GM21529 (cell line): ENCODE results near the gene PSMD3.
"Not testable (repeated sequence)": the region's sequence is repeated elsewhere in the genome, so short reads cannot be mapped to it uniquely, and the experiment has no call there.

Source experiments
- ATAC-seq: cut with Tn5 transposase; IDR thresholded peaks from one replicate; pipeline ENCODE4 v1.9.1; 2021; ENCODE audit not compliant: unreplicated experiment

The PSMD3 gene

GRCh38 chr17:39996162-39996561 lies 15.6 kb downstream of the PSMD3 start:
- no peak for ATAC-seq

- ATAC-seq = no peak
Observed at GRCh38 chr17:39996800-39997199, 16.2 kb downstream of the PSMD3 start.

GRCh38 chr17:39997543-39997942 lies 16.9 kb downstream of the PSMD3 start:
- no peak for ATAC-seq

GRCh38 chr17:39999067-39999466 lies 18.5 kb downstream of the PSMD3 start:
- no peak for ATAC-seq

- no peak for ATAC-seq
Observed at GRCh38 chr17:40000161-40000560, 19.6 kb downstream of the PSMD3 start.

- ATAC-seq = not testable (repeated sequence)
Observed at GRCh38 chr17:40001335-40001734, 20.7 kb downstream of the PSMD3 start.

- no peak for ATAC-seq
Observed at GRCh38 chr17:40004072-40004471, 23.5 kb downstream of the PSMD3 start.

GRCh38 chr17:40004712-40005111 lies 24.1 kb downstream of the PSMD3 start:
- no peak for ATAC-seq

GRCh38 chr17:40005520-40005919 lies 24.9 kb downstream of the PSMD3 start:
- no peak for ATAC-seq

- ATAC-seq = not testable (repeated sequence)
Observed at GRCh38 chr17:40010946-40011500, 30.4 kb downstream of the PSMD3 start.

GRCh38 chr17:40012017-40012647 lies 31.5 kb downstream of the PSMD3 start:
- not testable (repeated sequence) for ATAC-seq

- no peak for ATAC-seq
Observed at GRCh38 chr17:40014375-40014980, 33.9 kb downstream of the PSMD3 start.

- no peak for ATAC-seq
Observed at GRCh38 chr17:40015005-40015997, 34.7 kb downstream of the PSMD3 start, which contains the start of gene CSF3. Gene CSF3, plus strand, starts transcription at chr17:40015440. Its CDS starts 35 bp downstream, at chr17:40015475.

GRCh38 chr17:40015998-40016985 lies 35.7 kb downstream of the PSMD3 start:
- ATAC-seq = no peak

GRCh38 chr17:40017422-40018080 lies 36.9 kb downstream of the PSMD3 start:
- ATAC-seq = no peak

- ATAC-seq = no peak
Observed at GRCh38 chr17:40018211-40019121, 37.9 kb downstream of the PSMD3 start.

- ATAC-seq = no peak
Observed at GRCh38 chr17:40019140-40019991, 38.8 kb downstream of the PSMD3 start.

GRCh38 chr17:40020146-40020545 lies 39.5 kb downstream of the PSMD3 start:
- ATAC-seq = no peak
